Heart right ventricle (tissue), 16 donors: Measurements from ENCODE around the gene CNOT6L. TPM values are rescaled to one million over a fixed set of nuclear protein-coding genes. Genes with fewer than 3 reads are reported as not detected.

Experiments used
- ATAC-seq, 8 donors: fragments of 200-7000 bp; cut with Tn5 transposase; one replicate each; pipeline ENCODE4 v1.9.1; 2020; ENCODE audit warnings: mild to moderate bottlenecking in 8 of 8, moderate library complexity in 8 of 8, moderate number of reproducible peaks in 1 of 8
- DNase-seq, 2 donors: peaks; one replicate each; pipeline ENCODE4 v3.0.0-alpha.2; 2020
- H3K27ac ChIP-seq, 10 donors: fragments of 200-600 bp; sonication (generic) in 2 of 10; one replicate each; pipeline versions ENCODE4 v1.5.0 to v1.8.0; 2020 to 2022; ENCODE audit warnings: mild to moderate bottlenecking in 3 of 10
- H3K27me3 ChIP-seq, 7 donors: fragments of 200-600 bp; one replicate each; pipeline ENCODE4 v1.8.0; 2021 to 2022; ENCODE audit warnings: mild to moderate bottlenecking in 2 of 7
- H3K36me3 ChIP-seq, 9 donors: fragments of 200-600 bp; sonication (generic) in 1 of 9; one replicate each; pipeline versions ENCODE4 v1.5.0 to v1.8.0; 2020 to 2022; ENCODE audit warnings: mild to moderate bottlenecking in 2 of 9
- H3K4me1 ChIP-seq, 9 donors: fragments of 200-600 bp; sonication (generic) in 1 of 9; one replicate each; pipeline versions ENCODE4 v1.5.0 to v1.8.0; 2020 to 2022; ENCODE audit warnings: mild to moderate bottlenecking in 4 of 9
- H3K4me3 ChIP-seq, 10 donors: fragments of 200-600 bp; sonication (generic) in 2 of 10; one replicate each; pipeline versions ENCODE4 v1.5.0 to v1.8.0; 2020 to 2022; ENCODE audit warnings: mild to moderate bottlenecking in 7 of 10, moderate library complexity in 2 of 10
- H3K9me3 ChIP-seq, 11 donors: fragments of 200-600 bp in 10 of 11; sonication (generic) in 2 of 11; one replicate each; pipeline versions ENCODE4 v1.5.0 to v1.8.0; 2013 to 2022; ENCODE audit warnings: mild to moderate bottlenecking in 2 of 11, control low read depth in 1 of 11, moderate library complexity in 1 of 11
- CTCF ChIP-seq, 9 donors: fragments of 200-600 bp; sonication (generic) in 2 of 9; IDR thresholded peaks; one replicate each; pipeline versions ENCODE4 v1.5.0 to v1.8.0; 2021 to 2022; ENCODE audit warnings: antibody characterized with exemption in 9 of 9, mild to moderate bottlenecking in 5 of 9, moderate library complexity in 1 of 9
- WGBS, 2 donors: extraction: QIAGEN DNeasy Blood & Tissue Kit; methylation state at CpG; one replicate each; pipeline ENCODE4 v1.1.7; 2013; ENCODE audit warnings: inconsistent platforms in 1 of 2; 5-methylcytosine and 5-hydroxymethylcytosine counted together
- intact Hi-C, 10 donors: fragments of 100-400 bp; cut with DNase I; formaldehyde crosslinking; loops; one replicate each; pipeline versions ENCODE4 v1.11.1 to v1.14.2; 2022
- polyA plus RNA-seq, 2 donors: library from polyadenylated mRNA; stranded (reverse); fragments of 200-250 nt; gene quantifications; one replicate each; pipeline ENCODE4 v1.2.3, GENCODE V29; 2013
- total RNA-seq, 10 donors: library from RNA; stranded (reverse); fragmentation: NEBNext Ultra II Directional in 3 of 10; extraction: Animal tissue kit (Norgen Biotek cat#: 25700) in 3 of 10; gene quantifications; one replicate each; pipeline versions ENCODE4 v1.2.1 to v1.2.4, GENCODE V29; 2021 to 2023
- donor health status: Arrhythmogenic right ventricular cardiomyopathy.
- donor health status: ischemic (EF 13 %, LVEDD 7.1; RV severe dilation, severe dysfunction).
- donor health status: healthy with polysubstance abuse.
- donor health status: DM: no; HTN: yes; CAD: no.
- donor health status: DM: no; HTN: no; CAD: no.
- donor health status: ischemic (EF 25% LVEDD 6.9; RV normal size, moderate dysfunction).
- donor health status: ischemic (EF 25% LVEDD 5.7; RV mildly dilated, moderate dysfunction).
- donor health status: healthy.
- donor health status: DM: yes; HTN: yes; CAD: no.
- donor health status: Ischemic cardiomyopathy.
- donor health status: ischemic (EF 35%, LVEDD 5.7; RV mildly dilated, moderate dysfunction).
- donor health status: nonischemic (EF 11% LVEDD 7.7; RV severe dilation, severe dysfunction).
- donor health status: DM: yes; HTN: yes; CAD: no.
- donor health status: PGD.
- donor health status: ischemic (EF 29% LVEDD 5.4; RV normal size, mild dysfunction).
- donor health status: nonischemic (EF 23%, LVEDD 6.1; RV moderate dilation, normal function).

CNOT6L gene
- total and polyA plus RNA-seq, 12 donors, result 3.2 to 32.2 (median 23.2) TPM

- TF ChIP-seq CTCF (IDR thresholded peaks at IDR 0.05), result no peak
- DNase-seq (no peak), ATAC-seq (no peak)
- Histone ChIP-seq H3K27me3 (no peaks in the 10 kb centered on the region), H3K4me3 (peak overlapping the region; percentile 81 to 95 (median 94)), H3K36me3 (no peaks in the 10 kb centered on the region), H3K4me1 (peaks cover 0 to 41% (median 34%) of the 10 kb centered on the region in 9 donors), H3K9me3 (no peaks in the 10 kb centered on the region), H3K27ac (peak overlapping the region; percentile 85 to 99 (median 98))
- intact Hi-C loops, result loop anchor here in 4 of 10 donors (1.0 to 2.0 kb wide), 3 partner anchors 35 to 42 kb away; partner anchors contain the start of gene MRPL1 (in 3 of the 4)
- WGBS, 2 donors, result 13 to 17% methylated on average over 14 of the region's 14 CpGs
These were observed 1.7 kb upstream of the CNOT6L start for GRCh38 chr4:77820649-77821561.

GRCh38 chr4:77819843-77820648 is 878 bp upstream of the CNOT6L start:
- WGBS, 2 donors, result 0 to 1% methylated on average over 76 to 81 of the region's 81 CpGs
- Histone ChIP-seq H3K27ac (peak overlapping the region; percentile 85 to 99 (median 98)), H3K9me3 (no peaks in the 10 kb centered on the region), H3K4me3 (peak overlapping the region; percentile 81 to 95 (median 94)), H3K27me3 (no peaks in the 10 kb centered on the region), H3K4me1 (peaks cover 4 to 49% (median 42%) of the 10 kb centered on the region in 9 donors), H3K36me3 (no peaks in the 10 kb centered on the region)
- intact Hi-C loops, result loop anchor here in 8 of 10 donors (1.0 to 10.0 kb wide), 8 partner anchors 37 to 105 kb away; partner anchors contain the start of gene MRPL1 (in 7 of the 8)
- DNase-seq (peak; percentile 93 to 94), ATAC-seq (peak; percentile 93 to 97 (median 96))
- peak in 1 of 9 donors; percentile 15 for TF ChIP-seq CTCF (IDR thresholded peaks at IDR 0.05)

- peak overlapping the region; percentile 81 to 95 (median 94) for H3K4me3 ChIP-seq
- ATAC-seq (peak in 7 of 8 donors; percentile 1 to 33 (median 8)), DNase-seq (peak in 1 of 2 donors; percentile 80)
- H3K4me1 ChIP-seq, result peaks cover 4 to 55% (median 49%) of the 10 kb centered on the region in 9 donors
- no peaks in the 10 kb centered on the region for H3K9me3 ChIP-seq
- 0 to 1% methylated on average over 41 to 66 of the region's 66 CpGs for WGBS, 2 donors
- H3K27ac ChIP-seq, result peak overlapping the region; percentile 85 to 99 (median 98)
- intact Hi-C loops, result loop anchor here in 8 of 10 donors (2.0 to 10.0 kb wide), 7 partner anchors 38 to 105 kb away; partner anchors contain the start of gene MRPL1 (in 4 of the 8)
- TF ChIP-seq CTCF (IDR thresholded peaks at IDR 0.05), result no peak
- no peaks in the 10 kb centered on the region for H3K27me3 ChIP-seq
- H3K36me3 ChIP-seq, result no peaks in the 10 kb centered on the region
These were observed 255 bp upstream of the CNOT6L start for GRCh38 chr4:77819404-77819842.
